ENCODE results near the gene SLC29A1. TPM values are rescaled to one million over a fixed set of nuclear protein-coding genes. Genes with fewer than 3 reads are reported as not detected.
A peak's percentile ranks its signal among the peaks of the same experiment; 100 is the strongest.

Gene SLC29A1
- total RNA-seq, 2 experiments from 2014 or later, result 32.7 to 33.4 TPM

DNA sequence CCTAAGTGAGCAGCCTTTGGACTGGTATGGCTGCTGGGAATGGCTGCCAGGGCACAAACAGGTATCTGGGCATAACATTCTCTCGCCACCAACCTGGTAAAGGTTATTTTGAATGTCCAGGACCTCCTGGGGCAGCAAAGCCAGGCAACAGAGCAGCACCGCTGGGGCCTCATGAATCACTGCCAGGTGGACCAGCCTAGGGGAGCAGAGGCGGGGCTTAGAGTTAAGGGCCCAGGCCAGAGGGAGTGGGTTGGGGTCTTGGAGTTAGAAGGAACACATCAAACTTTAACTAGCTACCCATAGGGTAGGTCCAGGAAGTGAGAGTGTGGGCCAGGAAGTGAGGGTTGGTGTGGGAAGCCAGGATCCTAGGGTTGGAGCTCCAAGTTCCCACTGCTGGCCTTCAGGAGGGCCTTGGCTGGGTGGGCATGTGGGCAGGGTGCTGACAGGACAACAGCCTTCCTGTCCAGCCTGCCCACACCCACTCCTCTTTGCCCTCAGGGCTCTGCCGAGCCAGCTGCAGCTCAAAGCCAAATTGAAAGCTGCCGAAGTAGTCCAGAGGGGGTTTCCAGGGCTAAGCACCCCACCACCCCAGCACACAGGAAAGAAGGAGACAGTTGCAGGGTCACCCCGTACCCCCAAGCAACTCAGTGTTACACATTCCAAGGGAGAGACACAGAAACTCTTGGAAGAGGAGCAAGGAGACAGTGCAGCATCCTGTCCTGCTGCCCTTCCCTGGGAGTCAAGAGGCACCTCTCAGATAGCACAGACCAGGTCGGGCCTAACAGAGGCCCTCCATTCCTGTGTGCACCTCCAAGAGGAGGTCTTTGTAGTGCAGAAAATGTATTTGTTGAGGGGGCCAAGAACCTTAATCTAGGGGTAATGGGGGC is 39.3 kb downstream of the SLC29A1 start:
- H3K36me3 Mint-ChIP-seq (ENCODE audit: low read depth), result peaks cover 14% of the 10 kb centered on the region
- CTCF ChIA-PET, result interaction anchor here (1.4 to 1.9 kb wide), 3 partner anchors 16 to 90 kb away, joined by 4 to 9 read pairs (median 8); partner anchors contain the start of gene HSP90AB1

DNA sequence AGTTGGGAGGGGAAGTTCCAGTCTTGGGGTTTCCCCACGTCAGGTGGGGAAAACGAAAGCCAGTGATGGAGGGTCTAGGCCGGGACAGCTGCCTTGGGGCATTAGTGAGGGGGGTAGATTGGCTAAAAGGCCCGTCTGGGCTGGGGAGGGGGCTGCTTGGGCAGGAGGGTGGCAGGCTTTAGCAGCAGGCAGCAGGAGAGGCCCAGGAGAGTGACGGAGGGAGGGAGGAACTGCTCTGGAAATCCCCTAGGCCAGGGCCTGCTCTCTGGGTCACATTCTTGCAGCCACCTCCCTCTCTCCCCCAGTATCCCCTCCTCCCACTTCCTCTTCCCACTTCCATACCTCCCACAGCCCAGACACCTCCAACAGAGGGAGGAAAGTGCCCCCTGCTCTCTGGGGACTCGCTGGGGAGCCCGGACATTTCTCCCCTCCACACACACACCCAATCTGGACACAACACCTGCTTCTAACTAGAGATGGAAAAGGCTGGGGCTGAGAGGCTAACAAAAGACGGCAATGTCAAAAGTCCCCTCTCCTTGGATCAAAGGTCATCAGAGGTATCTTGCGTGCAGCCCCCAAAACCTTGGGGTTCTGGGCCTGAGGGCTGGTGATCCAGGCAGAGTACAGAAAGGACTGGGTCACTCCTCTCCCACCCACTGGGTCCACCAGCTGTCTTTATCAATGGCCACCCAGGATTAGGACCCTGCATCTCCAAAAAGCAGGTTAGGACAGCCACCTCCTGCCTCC is 40.1 kb downstream of the SLC29A1 start:
- Mint-ChIP-seq H3K9me3 (no peaks in the 10 kb centered on the region), H3K4me1 (ENCODE audit: low read depth) (peaks cover 40% of the 10 kb centered on the region), H3K27me3 (ENCODE audit: low read depth) (peaks cover 1% of the 10 kb centered on the region), H3K4me3 (peak overlapping the region; percentile 96), H3K36me3 (ENCODE audit: low read depth) (peaks cover 14% of the 10 kb centered on the region), H3K27ac (peak overlapping the region; percentile 95)
- intact Hi-C loops (cut with micrococcal nuclease), result no loop called here
- CTCF ChIA-PET, result interaction anchor here (0.7 to 1.9 kb wide), 7 partner anchors 8 to 165 kb away, joined by 3 to 9 read pairs (median 4); partner anchors contain the start of gene HSP90AB1
- DNase-seq, result peak; percentile 66

More for the DNA sequence above, 39.3 kb downstream of the SLC29A1 start:
- peak; percentile 16 for DNase-seq
- peak overlapping the region; percentile 96 for H3K4me3 Mint-ChIP-seq
- peaks cover 47% of the 10 kb centered on the region for H3K4me1 Mint-ChIP-seq (ENCODE audit: low read depth)
- intact Hi-C loops (cut with micrococcal nuclease), result no loop called here
- no peaks in the 10 kb centered on the region for H3K27me3 Mint-ChIP-seq (ENCODE audit: low read depth)
- H3K9me3 Mint-ChIP-seq, result no peaks in the 10 kb centered on the region
- H3K27ac Mint-ChIP-seq, result peak overlapping the region; percentile 95

DNA sequence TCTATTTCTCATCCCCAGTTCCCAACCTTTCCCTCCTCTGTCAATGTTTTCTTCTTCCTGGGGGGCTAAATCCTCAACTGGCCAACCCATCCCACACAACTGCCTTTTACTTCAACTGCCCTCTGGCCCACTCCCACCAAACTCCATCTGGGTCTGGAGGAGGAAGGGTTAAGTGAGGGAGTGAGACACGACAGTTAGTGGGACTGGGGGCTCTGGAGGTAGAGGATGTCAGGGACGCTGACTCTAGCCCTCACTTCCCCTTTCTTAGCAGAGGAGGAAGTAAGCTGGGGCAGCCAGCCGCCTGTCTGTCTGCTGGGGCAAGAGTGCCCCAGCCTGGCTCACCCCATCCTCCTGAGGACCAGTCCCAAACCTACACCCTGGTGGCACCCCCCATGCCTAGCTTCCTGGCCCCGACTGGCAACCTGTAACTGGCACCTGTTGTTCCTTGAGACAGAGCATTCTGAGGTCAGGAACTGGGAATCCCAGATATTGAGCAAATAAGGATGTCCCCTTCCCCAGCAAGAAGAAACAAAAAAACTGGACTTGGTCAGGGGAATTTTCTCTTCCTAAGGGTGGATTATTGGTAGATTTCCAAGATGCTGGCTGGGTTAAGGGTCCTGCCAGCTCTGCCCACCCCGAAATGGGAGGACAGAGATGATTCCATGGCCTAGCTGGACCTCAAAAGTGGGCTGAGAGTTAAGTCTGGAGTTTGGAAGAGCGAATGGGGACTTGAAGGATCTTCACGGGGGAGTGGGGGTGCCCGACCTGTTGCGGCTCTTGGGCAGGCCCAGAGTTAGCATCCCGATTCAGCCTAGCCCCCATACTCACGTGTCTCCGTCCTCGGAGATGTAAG is 41.0 kb downstream of the SLC29A1 start:
- peaks cover 48% of the 10 kb centered on the region for H3K4me1 Mint-ChIP-seq (ENCODE audit: low read depth)
- peak; percentile 58 for DNase-seq
- peak overlapping the region; percentile 96 for H3K4me3 Mint-ChIP-seq

GRCh38 chr6:44265007-44265721 is 41.8 kb downstream of the SLC29A1 start, which contains the start of gene NFKBIE:
TSS of gene NFKBIE (minus strand) at chr6:44265551. CDS start at chr6:44265346, 205 bp downstream.
- Mint-ChIP-seq H3K4me1 (ENCODE audit: low read depth) (peaks cover 55% of the 10 kb centered on the region), H3K9me3 (no peaks in the 10 kb centered on the region), H3K27me3 (ENCODE audit: low read depth) (peaks cover 17% of the 10 kb centered on the region), H3K4me3 (peak within 1 kb of the TSS; percentile 96), H3K27ac (peak within 1 kb of the TSS; percentile 95), H3K36me3 (ENCODE audit: low read depth) (peaks cover 12% of the 10 kb centered on the region)
- DNase-seq, result peak; percentile 97
- CTCF ChIA-PET, result interaction anchor here (0.7 to 5.0 kb wide), 5 partner anchors 10 to 167 kb away, joined by 3 to 164 read pairs (median 4); partner anchors contain the start of gene HSP90AB1
- intact Hi-C loops (cut with micrococcal nuclease), result loop anchor here (1.0 kb wide), 9 partner anchors 8 to 492 kb away; partner anchors contain the start of genes AARS2, CDC5L and SLC35B2

More for the DNA sequence above, 41.0 kb downstream of the SLC29A1 start:
- peaks cover 9% of the 10 kb centered on the region for H3K27me3 Mint-ChIP-seq (ENCODE audit: low read depth)
- H3K36me3 Mint-ChIP-seq (ENCODE audit: low read depth), result peaks cover 12% of the 10 kb centered on the region
- H3K27ac Mint-ChIP-seq, result peak overlapping the region; percentile 95
- H3K9me3 Mint-ChIP-seq, result no peaks in the 10 kb centered on the region
- intact Hi-C loops (cut with micrococcal nuclease), result loop anchor here (1.0 kb wide), 9 partner anchors 7 to 491 kb away; partner anchors contain the start of genes AARS2, CDC5L and SLC35B2
- CTCF ChIA-PET, result interaction anchor here (0.7 to 1.4 kb wide), 5 partner anchors 9 to 166 kb away, joined by 3 to 4 read pairs (median 3); partner anchors contain the start of gene HSP90AB1

- DNase-seq, result no peak
Measured at GRCh38 chr6:44265722-44266233, 42.4 kb downstream of the SLC29A1 start.

DNA sequence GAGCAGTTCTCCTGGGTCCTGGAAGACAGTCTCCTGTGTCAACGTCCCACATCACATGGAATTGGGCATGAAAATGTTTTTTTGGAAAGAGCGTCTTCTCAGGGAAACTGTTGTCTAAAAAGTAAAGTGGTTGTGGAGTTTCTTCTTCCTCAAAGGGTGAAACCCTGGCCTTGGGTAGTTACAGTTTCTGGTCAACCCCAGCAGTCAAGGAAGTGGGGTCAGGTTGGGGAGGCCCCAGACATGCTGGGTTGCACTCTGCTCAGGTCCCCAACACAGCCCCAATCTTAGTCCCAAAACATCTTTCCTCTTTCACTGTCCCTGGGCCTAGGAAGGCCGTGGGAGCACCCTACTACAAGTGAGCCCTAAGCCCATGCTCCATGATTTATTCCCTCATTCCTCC is 43.0 kb downstream of the SLC29A1 start:
- no peaks in the 10 kb centered on the region for H3K9me3 Mint-ChIP-seq
- H3K4me1 Mint-ChIP-seq (ENCODE audit: low read depth), result peaks cover 53% of the 10 kb centered on the region
- CTCF ChIA-PET, result interaction anchor here (0.8 to 5.0 kb wide), 12 partner anchors 9 to 97 kb away, joined by 3 to 164 read pairs (median 14); partner anchors contain the start of genes AARS2 and SPATS1
- peak overlapping the region; percentile 15 for H3K27ac Mint-ChIP-seq
- H3K27me3 Mint-ChIP-seq (ENCODE audit: low read depth), result peaks cover 22% of the 10 kb centered on the region
- H3K4me3 Mint-ChIP-seq, result peak overlapping the region; percentile 19
- intact Hi-C loops (cut with micrococcal nuclease), result no loop called here
- DNase-seq, result peak; percentile 39
- peaks cover 8% of the 10 kb centered on the region for H3K36me3 Mint-ChIP-seq (ENCODE audit: low read depth)

More at GRCh38 chr6:44265722-44266233, 42.4 kb downstream of the SLC29A1 start:
- Mint-ChIP-seq H3K27me3 (ENCODE audit: low read depth) (peaks cover 18% of the 10 kb centered on the region), H3K36me3 (ENCODE audit: low read depth) (peaks cover 12% of the 10 kb centered on the region), H3K27ac (peak overlapping the region; percentile 78), H3K4me3 (peak overlapping the region; percentile 96), H3K4me1 (ENCODE audit: low read depth) (peaks cover 56% of the 10 kb centered on the region), H3K9me3 (no peaks in the 10 kb centered on the region)
- CTCF ChIA-PET, result interaction anchor here (4.4 to 5.0 kb wide), 3 partner anchors 39 to 70 kb away, joined by 41 to 164 read pairs (median 108); partner anchors contain the start of gene AARS2
- intact Hi-C loops (cut with micrococcal nuclease), result loop anchor here (1.0 kb wide), 9 partner anchors 8 to 492 kb away; partner anchors contain the start of genes AARS2, CDC5L and SLC35B2

- H3K27me3 Mint-ChIP-seq (ENCODE audit: low read depth), result peaks cover 26% of the 10 kb centered on the region
- DNase-seq, result no peak
- H3K36me3 Mint-ChIP-seq (ENCODE audit: low read depth), result peaks cover 8% of the 10 kb centered on the region
- no peak overlapping the region for H3K4me3 Mint-ChIP-seq
- no peaks in the 10 kb centered on the region for H3K9me3 Mint-ChIP-seq
- intact Hi-C loops (cut with micrococcal nuclease), result no loop called here
- H3K4me1 Mint-ChIP-seq (ENCODE audit: low read depth), result peaks cover 49% of the 10 kb centered on the region
- no peak overlapping the region for H3K27ac Mint-ChIP-seq
- CTCF ChIA-PET, result interaction anchor here (1.5 to 5.0 kb wide), 17 partner anchors 9 to 188 kb away, joined by 3 to 164 read pairs (median 10); partner anchors contain the start of genes AARS2, HSP90AB1 and SPATS1
Measured at GRCh38 chr6:44267252-44267651, 43.9 kb downstream of the SLC29A1 start.

- intact Hi-C loops (cut with micrococcal nuclease), result loop anchor here (1.0 to 2.0 kb wide), 4 partner anchors 29 to 188 kb away; no protein-coding TSS in a partner anchor
- CTCF ChIA-PET, result interaction anchor here (0.5 to 5.0 kb wide), 31 partner anchors 8 to 189 kb away, joined by 3 to 164 read pairs (median 5); partner anchors contain the start of genes AARS2, CDC5L, HSP90AB1 and SLC35B2
- peak; percentile 76 for DNase-seq
- H3K27me3 Mint-ChIP-seq (ENCODE audit: low read depth), result peaks cover 34% of the 10 kb centered on the region
- H3K9me3 Mint-ChIP-seq, result no peaks in the 10 kb centered on the region
- no peak overlapping the region for H3K4me3 Mint-ChIP-seq
- H3K27ac Mint-ChIP-seq, result no peak overlapping the region
- peaks cover 40% of the 10 kb centered on the region for H3K4me1 Mint-ChIP-seq (ENCODE audit: low read depth)
- H3K36me3 Mint-ChIP-seq (ENCODE audit: low read depth), result peaks cover 7% of the 10 kb centered on the region
Measured at GRCh38 chr6:44268095-44268628, 44.8 kb downstream of the SLC29A1 start.

- H3K4me3 Mint-ChIP-seq, result peak overlapping the region; percentile 41
- peaks cover 42% of the 10 kb centered on the region for H3K27me3 Mint-ChIP-seq (ENCODE audit: low read depth)
- no peak for DNase-seq
- no peaks in the 10 kb centered on the region for H3K36me3 Mint-ChIP-seq (ENCODE audit: low read depth)
- peaks cover 32% of the 10 kb centered on the region for H3K4me1 Mint-ChIP-seq (ENCODE audit: low read depth)
- no peak overlapping the region for H3K27ac Mint-ChIP-seq
- CTCF ChIA-PET, result interaction anchor here (1.0 to 5.0 kb wide), 14 partner anchors 9 to 188 kb away, joined by 3 to 164 read pairs (median 12); partner anchors contain the start of genes AARS2, HSP90AB1 and SPATS1
- no peaks in the 10 kb centered on the region for H3K9me3 Mint-ChIP-seq
- intact Hi-C loops (cut with micrococcal nuclease), result loop anchor here (2.0 kb wide), 1 partner anchor 27 kb away; no protein-coding TSS in a partner anchor
Measured at GRCh38 chr6:44269178-44269920, 46.0 kb downstream of the SLC29A1 start.

All from activated naive CD4-positive, alpha-beta T cell treated with anti-CD3 and anti-CD28 coated beads for 36 hours (primary cell).